Measurements from ENCODE around the gene GOLPH3.
"Not testable (repeated sequence)": the region's sequence is repeated elsewhere in the genome, so short reads cannot be mapped to it uniquely, and the experiment has no call there.

The GOLPH3 gene

GRCh38 chr5:32174011-32174870 is at the start of gene GOLPH3:
TSS of gene GOLPH3 (minus strand) at chr5:32174319. CDS start at chr5:32174034, 285 bp downstream.
- peak; percentile 84 for DNase-seq

- DNase-seq: no peak
Measured at GRCh38 chr5:32222723-32223470, 48.8 kb upstream of the GOLPH3 start.

DNA sequence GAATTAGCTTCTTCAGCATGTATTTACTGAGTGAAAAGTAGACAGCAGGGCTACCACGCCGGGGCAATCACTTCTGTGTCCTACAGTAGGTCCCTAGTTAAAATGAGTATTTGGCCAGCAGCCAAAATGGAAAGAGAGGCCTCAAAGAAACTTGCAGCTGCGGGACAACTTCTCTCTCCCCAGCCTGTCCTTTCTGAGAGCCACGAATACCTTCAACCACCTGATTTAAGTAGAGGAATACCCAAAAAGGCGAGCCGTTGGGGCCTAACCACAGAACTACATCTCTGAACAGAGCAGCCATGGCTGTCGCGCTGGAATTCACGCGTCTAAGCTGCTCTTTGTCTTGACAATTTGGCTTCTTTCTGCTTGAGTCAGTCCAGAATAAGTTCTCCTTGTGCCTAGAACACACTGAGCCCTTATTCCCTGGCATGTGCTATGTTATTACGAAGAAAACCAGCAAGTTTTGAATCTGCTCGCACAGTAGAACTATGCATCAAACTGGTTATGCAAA is 43.8 kb upstream of the GOLPH3 start:
- DNase-seq: no peak

- DNase-seq: not testable (repeated sequence)
Measured at GRCh38 chr5:32214344-32214743, 40.2 kb upstream of the GOLPH3 start.

DNA sequence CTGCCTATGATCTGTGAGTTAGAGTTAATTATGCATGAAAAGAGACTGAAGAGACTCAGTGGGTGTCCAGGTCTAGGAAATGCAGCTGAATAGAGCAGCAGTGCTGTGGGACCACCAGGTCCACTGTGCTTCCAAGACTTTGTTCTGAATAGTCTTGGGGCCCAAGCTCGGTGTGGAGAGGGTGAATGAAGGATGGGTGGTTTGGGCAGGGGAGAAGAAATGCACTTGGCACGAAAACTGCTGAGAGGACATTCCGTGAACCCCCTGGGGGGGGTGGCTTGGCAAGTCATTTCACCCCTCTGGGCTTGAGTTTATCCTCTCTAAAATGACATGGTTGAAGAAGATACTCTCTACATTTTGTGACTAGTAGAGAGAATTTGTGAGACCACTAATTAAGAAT is 36.0 kb upstream of the GOLPH3 start:
- DNase-seq: no peak

DNA sequence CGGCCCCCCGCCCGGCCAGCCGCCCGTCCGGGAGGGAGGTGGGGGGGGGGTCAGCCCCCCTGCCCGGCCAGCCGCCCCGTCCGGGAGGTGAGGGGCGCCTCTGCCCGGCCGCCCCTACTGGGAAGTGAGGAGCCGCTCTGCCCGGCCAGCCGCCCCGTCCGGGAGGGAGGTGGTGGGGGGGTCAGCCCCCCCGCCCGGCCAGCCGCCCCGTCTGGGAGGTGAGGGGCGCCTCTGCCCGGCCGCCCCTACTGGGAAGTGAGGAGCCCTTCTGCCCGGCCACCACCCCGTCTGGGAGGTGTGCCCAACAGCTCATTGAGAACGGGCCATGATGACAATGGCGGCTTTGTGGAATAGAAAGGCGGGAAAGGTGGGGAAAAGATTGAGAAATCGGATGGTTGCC is 34.7 kb upstream of the GOLPH3 start:
- not testable (repeated sequence) for DNase-seq

GRCh38 chr5:32207355-32207634 is 33.2 kb upstream of the GOLPH3 start:
- DNase-seq: no peak

DNA sequence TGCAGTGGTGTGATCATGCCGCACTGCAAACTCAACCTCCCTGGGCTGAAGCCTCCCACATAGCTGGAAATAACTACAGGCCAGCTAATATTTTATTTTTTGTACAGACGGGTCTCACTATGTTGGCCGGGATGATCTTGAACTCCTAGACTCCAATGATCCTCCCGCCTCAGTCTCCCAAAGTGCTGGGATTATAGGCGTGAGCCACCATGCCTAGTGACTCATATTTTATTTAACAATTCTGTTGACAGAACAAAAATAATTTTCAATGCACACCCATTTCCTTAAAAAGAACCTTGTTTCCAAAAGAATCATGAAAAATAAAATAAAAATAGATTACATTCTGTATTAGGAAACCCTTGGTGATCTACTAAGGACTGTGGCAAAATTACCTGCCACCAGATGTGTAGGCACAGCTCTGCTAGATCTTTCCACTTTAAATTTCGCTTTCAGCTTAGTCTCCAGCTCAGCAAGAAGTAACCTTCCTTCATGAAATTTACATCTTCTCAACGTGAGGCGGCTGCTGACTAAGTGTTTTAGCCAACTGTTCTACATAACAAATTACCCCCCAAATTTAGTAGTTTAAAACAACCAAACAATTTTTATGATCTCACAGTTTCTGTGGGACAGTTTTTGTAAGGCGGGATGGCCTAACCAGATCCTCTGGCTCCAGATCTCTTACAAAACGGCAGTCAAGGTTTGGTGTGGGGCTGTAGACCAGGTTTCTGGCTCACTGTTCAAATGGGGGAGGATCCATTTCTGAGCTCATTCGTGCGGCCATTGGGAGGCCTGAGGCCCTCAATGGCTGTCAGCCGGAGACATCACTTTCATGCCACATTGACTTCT is 32.6 kb upstream of the GOLPH3 start:
- no peak for DNase-seq

DNA sequence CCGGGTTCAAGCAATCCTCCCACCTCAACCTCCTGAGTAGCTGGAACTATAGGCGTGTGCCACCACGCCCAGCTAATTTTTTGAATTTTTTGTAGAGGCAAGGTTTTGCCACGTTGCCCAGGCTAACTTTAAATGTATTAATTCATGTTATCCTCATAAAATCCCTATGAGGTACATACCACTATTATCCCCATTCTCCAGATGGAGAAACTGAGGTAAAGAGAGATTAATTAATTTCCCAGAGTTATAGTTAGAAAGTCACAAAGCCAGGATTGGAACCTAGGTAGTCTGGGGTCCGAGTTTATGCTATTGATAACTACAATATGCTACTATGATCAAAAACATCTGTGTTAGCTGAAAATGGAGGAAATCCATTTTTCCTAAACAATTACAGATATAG is 31.9 kb upstream of the GOLPH3 start:
- no peak for DNase-seq

- no peak for DNase-seq
Measured at GRCh38 chr5:32202394-32202793, 28.3 kb upstream of the GOLPH3 start.

DNA sequence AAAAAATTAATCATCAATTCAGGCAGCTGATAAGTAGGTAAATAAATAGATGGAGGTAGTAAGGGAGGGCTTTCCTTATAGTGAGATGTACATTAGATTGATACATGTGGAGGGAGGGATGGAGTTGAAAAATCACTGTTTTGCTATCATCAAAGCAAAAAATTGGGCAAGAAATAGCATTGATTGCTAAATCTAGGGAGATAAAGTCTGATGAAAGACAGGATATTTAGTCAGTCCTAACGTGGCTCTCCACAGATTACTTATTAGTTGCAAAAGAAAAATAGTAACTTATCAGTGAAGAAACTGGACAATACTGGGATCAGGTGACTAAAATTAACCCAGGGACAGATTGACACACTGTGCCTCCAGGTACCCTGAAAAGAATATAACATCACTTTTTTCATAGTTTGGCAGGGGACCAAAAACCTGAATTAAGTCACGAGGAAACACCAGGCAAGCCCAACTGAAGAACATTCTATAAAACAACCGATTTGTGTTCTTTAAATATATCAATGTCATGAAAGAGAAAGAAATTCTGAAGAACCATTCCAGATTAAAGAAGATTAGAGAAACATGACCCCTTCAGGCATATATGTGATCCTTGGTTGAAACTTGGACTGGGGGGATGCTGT is 27.1 kb upstream of the GOLPH3 start:
- no peak for DNase-seq

DNA sequence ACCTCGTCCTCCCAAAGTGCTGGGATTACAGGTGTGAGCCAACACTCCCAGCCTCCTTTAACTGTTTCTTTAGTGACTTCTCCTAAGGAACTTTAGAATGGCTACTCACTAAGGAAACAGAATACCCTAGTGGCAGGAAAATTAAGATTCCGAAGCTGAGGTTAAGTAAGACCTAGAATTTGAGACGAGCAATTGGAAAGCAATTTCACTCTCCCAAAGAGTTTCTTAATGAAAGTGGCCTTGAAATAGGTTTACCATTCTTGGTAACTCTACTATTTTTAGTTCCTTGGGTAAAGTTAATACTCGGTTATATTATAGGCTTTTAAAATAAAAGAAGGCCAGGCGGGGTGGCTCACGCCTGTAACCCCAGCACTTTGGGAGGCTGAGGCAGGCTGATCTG is 22.9 kb upstream of the GOLPH3 start:
- DNase-seq: no peak

GRCh38 chr5:32195265-32195664 is 21.1 kb upstream of the GOLPH3 start:
- no peak for DNase-seq

DNA sequence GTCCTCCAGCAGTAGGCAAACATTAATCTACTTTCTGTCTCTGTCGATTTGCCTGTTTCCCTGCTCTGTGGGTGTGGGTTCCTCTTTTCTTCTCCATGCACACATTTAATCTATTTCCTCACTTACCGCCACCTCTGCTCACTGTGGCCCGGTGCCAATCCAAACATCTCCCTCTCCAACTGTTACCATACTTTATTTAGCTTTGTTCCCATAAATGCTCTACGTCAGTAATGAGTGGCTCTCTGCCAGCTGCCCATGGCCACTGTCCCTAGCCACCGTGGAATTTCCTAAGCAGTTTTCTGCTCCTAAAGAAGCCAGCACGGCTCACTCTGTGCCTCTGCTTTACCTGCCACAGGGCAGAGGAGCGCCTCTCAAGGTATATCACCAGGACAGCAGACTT is 19.5 kb upstream of the GOLPH3 start:
- no peak for DNase-seq

GRCh38 chr5:32190095-32190494 is 16.0 kb upstream of the GOLPH3 start:
- DNase-seq: no peak

- no peak for DNase-seq
Measured at GRCh38 chr5:32187675-32188074, 13.6 kb upstream of the GOLPH3 start.

GRCh38 chr5:32182463-32183063 is 8.4 kb upstream of the GOLPH3 start:
- no peak for DNase-seq

DNA sequence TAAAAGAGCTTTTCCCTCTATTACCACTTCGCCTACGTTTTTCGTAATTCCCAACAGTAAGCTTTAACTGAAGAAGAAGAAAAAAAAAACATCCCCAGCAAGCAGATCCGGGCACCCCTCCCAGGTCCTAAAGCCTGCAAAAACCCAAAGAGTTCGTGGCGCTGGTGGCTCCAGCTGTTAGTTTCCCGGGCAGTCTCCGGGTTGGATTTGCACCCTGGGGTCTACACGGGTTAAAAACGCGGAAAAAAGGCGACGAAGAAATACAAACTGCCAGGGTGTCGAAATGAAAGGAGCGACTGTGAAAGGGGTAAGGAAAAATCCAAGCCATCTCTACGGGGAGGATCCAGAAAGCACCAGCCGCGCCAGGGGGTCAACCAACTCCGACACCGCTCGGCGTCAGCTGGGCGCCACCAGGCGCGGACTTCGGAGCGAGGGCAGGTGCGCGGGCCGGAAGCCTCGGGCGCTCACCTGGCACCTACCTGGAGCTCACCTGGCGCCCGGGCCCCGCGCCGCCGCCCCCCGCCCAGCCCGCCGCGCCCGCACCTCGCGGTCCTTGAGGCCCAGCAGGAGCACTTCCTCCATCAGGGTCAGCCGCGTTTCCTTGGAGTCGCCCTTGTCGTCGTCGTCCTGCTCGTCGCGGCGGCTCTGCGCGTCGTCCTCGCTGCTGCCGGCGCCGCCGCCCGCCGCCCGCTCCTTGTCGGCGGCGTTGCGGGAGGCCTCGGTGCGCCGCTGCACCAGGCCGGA is 680 bp downstream of the GOLPH3 start:
- DNase-seq: peak; percentile 47

GRCh38 chr5:32172923-32173266 is 1.2 kb downstream of the GOLPH3 start:
- no peak for DNase-seq

- not testable (repeated sequence) for DNase-seq
Measured at GRCh38 chr5:32172186-32172911, 1.8 kb downstream of the GOLPH3 start.

All from NK-92 treated with Interleukin-12 subunit alpha and Interleukin-12 subunit beta, amount 100 ng/mL, for 24 hours (cell line).